GM19455 (cell line): ENCODE data around the gene VANGL1.
A peak's percentile ranks its signal among the peaks of the same experiment; 100 is the strongest.

ENCODE experiments used
- ATAC-seq: cut with Tn5 transposase; IDR thresholded peaks from one replicate; pipeline ENCODE4 v1.9.1; 2021; ENCODE audit not compliant: unreplicated experiment

VANGL1 gene

DNA sequence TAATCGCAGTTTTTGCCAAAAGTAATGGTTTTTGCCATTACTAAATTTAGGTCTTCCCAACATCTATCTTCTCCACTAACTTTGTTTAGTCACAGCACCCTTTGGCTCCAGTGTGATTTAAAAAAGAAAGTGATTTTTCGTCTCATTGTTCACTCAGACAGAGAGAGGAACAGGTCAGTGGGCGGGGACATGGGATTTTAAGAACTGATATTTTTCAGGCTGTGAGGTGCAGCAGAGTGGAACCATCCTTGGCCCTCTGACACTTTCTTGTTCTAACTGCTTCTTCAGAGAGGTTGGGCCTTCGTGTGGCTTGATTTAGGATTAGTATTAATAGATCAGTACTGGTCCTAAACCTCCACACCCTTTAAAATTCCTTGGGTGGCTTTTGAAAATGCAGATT lies 88.0 kb downstream of the VANGL1 start:
- peak; percentile 86 for ATAC-seq

DNA sequence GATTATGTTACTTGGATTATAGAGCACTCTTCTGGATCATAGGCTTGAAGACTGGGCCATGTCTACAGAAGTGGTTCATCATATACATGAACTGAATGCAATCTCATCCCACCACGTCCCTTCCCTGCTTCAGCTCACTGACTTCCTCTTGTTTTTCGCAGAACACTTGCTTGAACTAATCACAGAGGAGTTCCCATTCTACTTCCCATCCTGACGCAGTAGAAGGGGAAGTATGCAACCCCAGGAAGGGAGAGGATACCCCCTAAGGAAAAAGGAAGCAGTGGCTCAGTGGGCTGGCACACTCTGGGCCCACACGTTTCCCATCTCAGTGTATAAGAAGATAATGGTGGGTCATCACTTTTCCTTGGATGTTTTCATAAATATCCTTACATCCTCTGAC lies 90.5 kb downstream of the VANGL1 start:
- no peak for ATAC-seq

DNA sequence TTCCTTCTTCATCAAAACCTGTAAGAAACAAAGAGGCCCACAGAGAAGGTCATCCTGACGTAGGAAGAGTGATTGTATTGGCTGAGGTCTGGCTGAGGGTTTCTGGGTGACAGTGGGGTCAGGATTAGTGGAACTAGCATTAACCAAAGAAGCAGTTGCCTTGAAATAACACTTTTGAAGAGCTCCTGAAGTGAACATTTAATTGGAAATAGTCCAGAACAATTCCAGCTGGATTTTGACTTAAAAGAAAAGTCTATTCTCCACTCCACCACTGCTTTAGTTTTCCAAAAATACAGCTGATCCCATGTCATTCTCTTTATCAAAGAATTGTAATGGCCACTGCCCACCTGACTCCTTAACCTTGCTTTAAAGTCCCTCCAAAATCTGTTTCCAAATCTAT lies 99.0 kb downstream of the VANGL1 start:
- no peak for ATAC-seq

DNA sequence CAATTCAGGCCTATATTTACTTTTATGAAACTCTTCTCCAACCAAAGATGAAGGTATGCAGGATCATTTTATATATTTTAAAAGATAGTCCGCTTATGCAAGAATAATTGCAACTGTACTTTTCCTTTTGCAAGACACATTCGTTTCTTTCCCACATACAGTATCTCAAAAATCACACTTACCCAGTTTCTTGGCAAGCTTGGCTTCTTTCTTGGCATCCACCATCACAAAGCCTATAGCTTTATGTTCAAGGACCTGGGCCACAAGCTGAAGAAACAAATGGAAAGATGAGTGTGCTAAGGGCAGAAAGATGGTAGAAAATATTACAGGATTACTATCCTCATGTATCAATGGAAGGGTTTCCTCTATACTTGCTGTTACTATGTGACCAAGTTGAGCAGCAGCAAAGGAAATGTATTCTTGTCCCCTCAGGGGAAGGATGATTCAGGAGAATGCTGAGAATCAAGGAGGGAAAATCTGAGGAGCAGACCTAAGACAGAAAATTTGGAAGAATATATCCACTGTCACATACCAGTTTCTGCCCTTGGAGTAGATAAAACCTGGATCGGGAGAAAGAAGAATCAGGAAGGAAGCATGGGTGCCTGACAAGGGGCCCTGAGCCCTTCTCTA lies 103.0 kb downstream of the VANGL1 start:
- no peak for ATAC-seq

DNA sequence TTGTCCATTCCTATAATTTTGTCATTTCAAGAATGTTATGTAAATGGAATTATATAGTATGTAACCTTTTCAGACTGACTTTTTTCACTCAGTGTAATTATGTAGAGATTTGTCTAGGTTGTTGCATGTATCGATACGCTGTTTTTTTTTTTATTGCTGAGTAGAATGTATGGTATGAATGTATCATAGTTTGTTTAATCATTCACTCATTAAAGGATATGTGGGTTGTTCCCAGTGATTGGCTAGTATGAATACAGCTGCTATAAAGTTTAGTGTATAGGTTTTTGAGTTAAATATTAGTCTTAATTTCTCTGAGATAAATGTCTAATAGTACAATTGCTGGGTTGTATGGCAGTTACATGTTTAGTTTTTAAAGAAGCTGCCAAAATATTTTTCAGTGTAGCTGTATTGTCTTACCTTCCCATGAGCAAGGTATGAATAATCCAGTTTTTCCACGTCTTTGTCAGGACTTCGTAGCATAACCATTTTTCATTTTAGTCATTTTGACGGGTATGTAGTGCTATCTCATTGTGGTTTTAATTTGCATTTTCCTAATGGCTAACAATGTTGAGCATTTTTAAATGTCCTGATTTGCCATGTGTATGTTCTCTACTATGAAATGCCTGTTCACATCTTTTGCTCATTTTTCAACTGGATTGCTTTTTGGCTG lies 104.4 kb downstream of the VANGL1 start:
- ATAC-seq: no peak
